ENCODE data around the gene SLC25A21.
"Not testable (repeated sequence)": the region's sequence is repeated elsewhere in the genome, so short reads cannot be mapped to it uniquely, and the experiment has no call there.

Gene SLC25A21

GRCh38 chr14:36817071-36817930, 355.1 kb downstream of the SLC25A21 start:
- no peak for DNase-seq

- no peak for DNase-seq
Observed at GRCh38 chr14:36816481-36816880, 355.9 kb downstream of the SLC25A21 start.

- DNase-seq, result not testable (repeated sequence)
Observed at GRCh38 chr14:36814783-36815182, 357.6 kb downstream of the SLC25A21 start.

GRCh38 chr14:36810209-36810608, 362.2 kb downstream of the SLC25A21 start:
- no peak for DNase-seq

GRCh38 chr14:36807727-36808126, 364.7 kb downstream of the SLC25A21 start:
- peak; percentile 96 for DNase-seq

- DNase-seq, result no peak
Observed at GRCh38 chr14:36805131-36805559, 367.3 kb downstream of the SLC25A21 start.

- DNase-seq, result no peak
Observed at GRCh38 chr14:36797634-36798033, 374.8 kb downstream of the SLC25A21 start.

GRCh38 chr14:36791402-36791801, 381.0 kb downstream of the SLC25A21 start:
- DNase-seq, result no peak

- DNase-seq, result peak; percentile 97
Observed at GRCh38 chr14:36785511-36785910, 386.9 kb downstream of the SLC25A21 start.

GRCh38 chr14:36784541-36784940, 387.9 kb downstream of the SLC25A21 start:
- no peak for DNase-seq

GRCh38 chr14:36781897-36782296, 390.5 kb downstream of the SLC25A21 start:
- no peak for DNase-seq

- DNase-seq, result no peak
Observed at GRCh38 chr14:36773558-36773957, 398.8 kb downstream of the SLC25A21 start.

GRCh38 chr14:36773136-36773540, 399.3 kb downstream of the SLC25A21 start:
- peak; percentile 17 for DNase-seq

- DNase-seq, result peak; percentile 94
Observed at GRCh38 chr14:36771028-36771640, 401.3 kb downstream of the SLC25A21 start.

GRCh38 chr14:36768638-36769337, 403.6 kb downstream of the SLC25A21 start:
- no peak for DNase-seq

- peak; percentile 71 for DNase-seq
Observed at GRCh38 chr14:36767603-36768281, 404.7 kb downstream of the SLC25A21 start.

GRCh38 chr14:36766974-36767373, 405.4 kb downstream of the SLC25A21 start:
- DNase-seq, result no peak

- no peak for DNase-seq
Observed at GRCh38 chr14:36757734-36758601, 414.4 kb downstream of the SLC25A21 start.

GRCh38 chr14:36756226-36756625, 416.2 kb downstream of the SLC25A21 start:
- DNase-seq, result no peak

GRCh38 chr14:36755756-36756155, 416.6 kb downstream of the SLC25A21 start:
- no peak for DNase-seq

GRCh38 chr14:36751920-36752319, 420.5 kb downstream of the SLC25A21 start:
- no peak for DNase-seq

GRCh38 chr14:36751106-36751505, 421.3 kb downstream of the SLC25A21 start:
- DNase-seq, result no peak

Measured in NCI-H1105 treated with DMSO at 0.1 percent for 48 hours (cell line).